Measurements from ENCODE around the gene SYAP1.
"Not testable (repeated sequence)": the region's sequence is repeated elsewhere in the genome, so short reads cannot be mapped to it uniquely, and the experiment has no call there.

SYAP1 gene

DNA sequence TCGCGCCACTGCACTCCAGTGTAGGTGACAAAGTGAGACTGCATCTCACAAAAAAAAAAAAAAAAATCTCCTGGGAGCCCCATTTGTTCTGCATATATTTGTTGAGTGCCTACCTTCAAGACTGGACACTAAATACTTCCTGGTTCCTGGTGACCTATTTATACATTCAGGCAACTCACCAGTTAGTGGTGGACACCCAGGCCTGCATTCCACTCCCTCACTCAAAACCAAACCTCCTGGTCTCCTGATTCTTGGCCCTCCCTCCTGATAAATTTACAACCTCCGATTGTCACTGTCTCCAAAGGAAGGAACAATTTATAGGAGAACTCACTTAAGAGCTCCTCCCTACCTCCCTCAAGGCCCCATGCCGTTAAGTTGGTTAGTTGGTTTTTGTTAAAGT is 3.1 kb downstream of the SYAP1 start:
- DNase-seq (ENCODE audit: low read depth in 3 of 3) = no peak

DNA sequence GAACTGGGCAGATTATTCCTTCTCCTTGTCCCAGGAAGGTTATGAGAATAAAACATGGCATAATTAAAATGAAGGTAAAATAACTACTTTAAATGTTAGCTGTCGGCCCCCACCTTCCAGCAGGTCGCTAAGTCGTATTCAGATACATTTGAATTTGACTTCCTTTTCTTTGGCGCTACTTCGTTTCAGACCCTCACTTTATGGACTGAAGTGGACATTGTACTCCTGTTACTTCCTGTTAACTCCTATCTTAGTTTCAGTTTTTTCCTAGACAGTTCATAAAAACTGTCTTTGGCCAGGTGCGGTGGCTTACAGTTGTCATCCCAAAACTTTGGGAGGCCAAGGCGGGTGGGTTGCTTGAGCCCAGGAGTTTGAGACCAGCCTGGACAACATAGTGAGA is 5.7 kb downstream of the SYAP1 start:
- DNase-seq (ENCODE audit: low read depth in 3 of 3) = no peak

DNA sequence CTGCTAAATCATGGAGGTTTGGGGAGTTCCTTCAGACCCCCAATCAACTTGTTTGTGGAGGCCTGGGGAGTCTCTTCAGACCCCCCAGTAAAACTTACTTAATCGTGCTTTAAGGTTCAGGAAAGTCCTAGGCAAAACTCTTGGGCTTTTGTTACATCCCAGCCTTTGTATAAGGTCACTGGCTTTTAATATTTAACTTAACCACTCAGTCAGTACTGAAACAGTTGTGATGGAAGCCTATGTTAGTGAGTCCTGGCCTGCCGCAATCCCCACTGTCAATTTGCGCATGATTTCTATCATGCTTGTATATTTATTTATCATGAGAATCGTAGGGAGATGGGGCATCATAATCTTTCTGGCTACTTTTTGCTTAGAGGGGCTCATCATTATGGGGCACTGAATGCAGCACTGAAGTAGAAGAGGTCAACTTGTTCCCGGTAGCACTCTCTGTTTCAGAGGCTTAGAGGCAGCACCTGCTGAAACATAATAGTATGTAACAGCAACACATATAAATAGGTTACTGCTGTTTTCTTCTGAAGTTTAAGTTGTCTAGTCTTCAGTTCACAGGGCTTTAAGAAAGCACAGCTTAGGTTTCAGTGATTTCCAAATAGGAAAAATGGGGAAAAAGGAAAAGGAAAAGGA is 7.1 kb downstream of the SYAP1 start:
- not testable (repeated sequence) for DNase-seq (ENCODE audit: low read depth in 3 of 3)

DNA sequence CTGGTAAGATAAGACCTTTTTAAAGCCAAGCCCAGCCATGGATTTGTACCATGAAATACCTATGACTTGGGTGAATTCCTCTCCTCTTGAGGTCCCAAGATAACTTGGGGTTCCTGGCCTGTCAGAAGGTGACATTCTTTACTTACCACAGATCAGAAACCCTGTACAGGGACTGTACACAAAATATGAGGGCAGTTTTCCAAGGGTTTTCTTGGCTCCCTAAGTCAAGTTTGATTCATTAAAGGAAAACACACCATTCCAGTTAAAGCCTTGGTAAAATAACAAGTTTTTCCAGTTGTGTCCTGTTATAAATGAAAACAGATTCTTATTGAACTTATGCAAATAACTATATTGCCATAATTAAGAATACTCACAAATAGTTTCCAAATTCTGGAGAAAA is 8.2 kb downstream of the SYAP1 start:
- DNase-seq (ENCODE audit: low read depth in 3 of 3) = no peak

DNA sequence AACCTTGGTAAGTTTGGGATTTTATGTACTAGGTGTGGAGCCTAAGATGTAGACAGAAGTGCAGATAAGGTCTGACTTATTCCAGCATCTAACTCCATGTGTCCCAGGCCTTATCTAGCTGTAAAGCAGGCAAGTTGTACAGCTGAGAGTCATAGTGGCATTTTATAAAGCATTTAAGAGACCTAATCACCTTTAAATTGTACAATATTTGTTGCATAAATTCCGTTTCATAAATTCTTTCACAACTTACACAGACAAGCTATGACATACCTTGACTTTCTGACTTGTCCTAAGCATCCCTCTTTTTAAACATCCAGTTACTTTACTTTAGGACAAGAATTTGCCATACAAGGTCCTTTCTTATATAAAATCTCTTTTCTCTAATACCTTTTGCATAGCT is 11.0 kb downstream of the SYAP1 start:
- DNase-seq (ENCODE audit: low read depth in 3 of 3) = no peak

DNA sequence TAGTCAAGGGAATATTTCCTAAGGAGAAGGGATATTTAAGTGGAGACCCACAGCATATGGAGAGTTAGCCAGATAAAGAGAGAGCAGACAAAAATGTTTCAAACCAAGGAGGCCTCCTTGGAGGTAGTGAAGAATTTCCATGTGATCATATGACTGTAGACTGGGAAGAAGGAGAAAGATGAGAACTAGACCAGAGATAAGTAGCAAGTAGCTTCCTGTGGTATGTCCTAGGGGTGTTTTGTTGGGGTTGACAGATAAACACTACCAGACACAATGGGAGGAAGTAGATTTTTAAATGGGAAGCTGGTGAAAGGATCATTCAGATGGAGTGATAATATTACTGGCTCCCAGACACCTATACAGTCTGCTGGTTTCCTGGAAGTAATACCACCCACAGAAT is 13.6 kb downstream of the SYAP1 start:
- no peak for DNase-seq (ENCODE audit: low read depth in 3 of 3)

DNA sequence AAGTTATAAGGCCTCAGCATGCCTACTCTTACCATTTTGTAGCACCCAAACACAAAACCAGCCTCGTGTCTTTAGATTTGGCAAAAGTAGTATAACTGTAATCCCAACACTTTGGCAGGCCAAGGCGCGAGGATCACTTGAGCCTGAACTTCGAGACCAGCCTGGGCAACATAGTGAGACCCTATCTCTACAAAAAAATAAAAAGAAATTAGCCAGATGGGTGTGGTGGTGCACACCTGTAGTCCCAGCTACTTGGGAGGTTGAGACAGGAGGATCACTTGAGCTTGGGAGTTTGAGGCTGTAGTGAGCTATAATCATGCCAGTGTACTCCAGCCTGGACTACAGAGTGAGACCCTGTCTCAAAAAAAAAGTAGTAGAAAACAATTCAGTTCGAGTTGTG is 17.6 kb downstream of the SYAP1 start:
- no peak for DNase-seq (ENCODE audit: low read depth in 3 of 3)

DNA sequence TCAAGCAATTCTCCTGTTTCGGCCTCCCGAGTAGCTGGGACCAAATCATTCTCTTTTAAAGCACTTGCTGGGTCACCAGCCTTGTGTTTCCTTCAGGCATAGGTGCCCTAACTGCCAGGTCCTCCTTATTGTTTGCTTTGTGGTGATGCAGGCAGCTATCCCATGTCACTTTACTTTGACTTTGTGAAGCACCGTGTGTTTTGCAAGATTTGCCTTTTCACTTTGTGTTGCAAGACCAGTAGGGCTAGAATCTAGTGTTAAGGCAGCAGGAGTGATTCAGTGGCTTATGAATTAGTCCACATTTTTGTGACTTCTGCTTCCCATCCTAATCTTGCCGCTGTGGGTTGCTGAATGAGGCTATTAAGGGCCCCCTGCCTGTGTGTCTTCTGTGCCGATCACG is 20.2 kb downstream of the SYAP1 start:
- DNase-seq (ENCODE audit: low read depth in 3 of 3) = no peak

DNA sequence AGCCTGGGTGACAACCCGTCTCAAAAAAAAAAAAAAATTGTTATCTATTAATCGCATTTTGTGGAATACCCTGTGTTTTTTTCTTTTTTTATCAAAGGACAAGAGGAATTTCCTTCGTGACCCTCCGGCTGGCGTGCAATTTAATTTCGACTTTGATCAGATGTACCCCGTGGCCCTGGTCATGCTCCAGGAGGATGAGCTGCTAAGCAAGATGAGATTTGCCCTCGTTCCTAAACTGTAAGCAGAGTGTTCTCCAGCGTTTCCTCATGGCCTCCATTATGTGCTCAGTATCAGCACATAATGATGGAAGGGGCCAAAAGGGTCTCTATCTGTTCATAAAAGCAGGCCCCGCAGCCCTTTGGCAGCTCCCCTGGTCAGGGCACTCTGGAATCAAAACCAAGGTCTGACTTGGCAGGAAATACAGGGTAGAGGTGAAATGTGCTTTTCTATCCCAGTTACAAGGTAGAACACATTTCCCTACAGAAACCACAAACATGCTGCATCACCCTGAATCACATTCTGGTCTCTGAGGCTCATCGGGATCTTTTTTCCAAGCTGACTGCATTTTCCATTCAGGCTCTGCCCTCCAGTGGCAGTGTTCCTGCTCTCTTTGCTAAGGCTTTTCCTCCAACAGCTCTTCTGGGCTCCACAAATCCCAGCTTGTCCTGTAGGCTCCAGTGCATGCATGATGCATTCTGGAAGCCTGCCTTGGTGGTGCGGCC is 24.4 kb downstream of the SYAP1 start:
- no peak for DNase-seq (ENCODE audit: low read depth in 3 of 3)

DNA sequence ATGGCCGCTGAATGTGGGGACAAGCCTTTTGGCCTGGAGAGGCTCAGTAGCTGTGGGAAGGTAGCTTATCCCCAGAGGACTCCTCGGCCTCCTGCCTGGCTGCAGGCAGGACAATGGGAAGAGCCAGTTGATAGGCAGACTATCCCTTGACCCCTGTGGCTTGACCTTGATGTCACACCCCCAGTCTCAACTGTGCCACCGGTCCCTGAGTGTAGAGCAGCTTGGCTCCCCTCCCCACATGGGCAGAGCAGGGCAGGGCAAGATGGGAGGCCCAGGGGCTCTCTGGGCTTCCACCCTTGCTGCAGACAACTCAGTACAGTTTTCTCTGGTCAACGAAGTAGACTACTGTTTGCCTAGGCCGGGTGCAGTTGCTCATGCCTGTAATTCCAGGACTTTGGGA is 25.7 kb downstream of the SYAP1 start:
- DNase-seq (ENCODE audit: low read depth in 3 of 3) = no peak

DNA sequence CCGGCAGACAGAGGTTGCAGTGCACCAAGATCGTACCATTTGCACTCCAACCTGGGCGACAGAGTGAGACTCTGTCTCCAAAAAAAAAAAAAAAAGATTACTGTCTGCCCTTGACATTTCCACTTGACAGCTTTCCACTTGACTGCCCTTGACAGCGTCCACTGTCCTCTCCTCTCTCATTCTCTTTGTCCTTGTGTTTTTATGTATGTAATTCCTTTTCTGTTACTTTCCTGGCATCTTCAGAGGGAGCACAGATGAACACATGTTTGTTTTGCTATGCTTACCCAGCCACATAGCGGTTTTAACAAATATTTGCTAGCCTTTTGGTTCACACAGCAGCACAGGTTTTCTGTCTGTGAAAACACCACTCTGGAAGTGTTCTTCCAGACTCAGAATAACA is 26.2 kb downstream of the SYAP1 start:
- DNase-seq (ENCODE audit: low read depth in 3 of 3) = no peak

DNA sequence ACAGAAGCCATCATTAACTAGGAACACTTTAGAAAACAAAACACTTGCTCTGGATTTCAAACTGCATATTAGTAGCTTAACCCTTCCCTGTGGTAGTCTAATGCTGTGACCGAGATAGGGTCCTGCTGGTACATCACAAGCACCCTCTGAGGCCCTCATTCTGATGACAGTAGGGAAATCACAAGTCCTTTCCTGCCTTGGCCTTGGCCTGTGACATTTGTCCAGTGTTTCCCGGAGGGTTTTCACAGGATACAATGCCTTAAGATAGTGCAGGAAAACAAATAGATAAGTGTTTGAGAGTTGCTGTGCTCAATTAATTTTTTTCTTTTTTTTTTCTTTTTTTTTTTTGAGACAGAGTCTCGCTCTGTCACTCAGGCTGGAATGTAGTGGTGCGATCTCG is 29.0 kb downstream of the SYAP1 start:
- DNase-seq (ENCODE audit: low read depth in 3 of 3) = no peak

DNA sequence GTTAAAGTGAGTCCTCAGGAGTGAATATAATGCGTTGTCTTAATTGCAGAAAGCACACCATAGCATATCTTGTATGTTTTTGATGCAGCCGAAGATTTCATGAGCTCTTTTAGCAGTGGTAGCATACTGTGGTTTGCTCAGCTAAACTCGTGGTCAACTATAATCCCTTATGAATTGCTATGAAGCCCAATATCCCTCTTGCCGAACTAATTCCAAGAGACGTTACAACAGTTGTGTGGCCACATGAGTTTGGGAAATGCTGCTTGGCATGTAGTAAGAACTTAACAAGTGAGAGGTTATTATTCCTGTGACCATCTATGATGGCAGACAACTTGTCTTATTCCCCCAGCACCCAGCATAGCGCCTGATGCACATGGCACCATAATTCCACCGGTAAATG is 30.7 kb downstream of the SYAP1 start:
- DNase-seq (ENCODE audit: low read depth in 3 of 3) = no peak

DNA sequence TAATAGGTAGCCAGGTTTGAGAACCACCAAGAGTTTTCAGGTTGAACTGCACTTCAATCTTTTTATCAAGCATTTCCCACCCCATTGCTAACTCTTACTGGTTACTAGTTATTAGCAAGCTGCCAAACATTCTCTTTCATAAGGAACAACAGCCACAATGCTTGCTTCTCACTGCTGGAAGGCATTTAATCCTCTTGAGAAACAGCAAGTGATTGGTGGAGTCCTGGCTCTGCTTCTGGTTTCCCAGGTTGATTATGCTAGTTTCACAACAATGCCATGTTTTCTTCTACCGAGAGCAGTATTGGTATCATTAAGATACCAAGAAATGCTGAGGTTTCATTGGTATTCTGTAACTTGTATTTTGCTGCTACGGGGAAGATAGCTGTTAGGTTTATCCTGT is 34.6 kb downstream of the SYAP1 start:
- DNase-seq (ENCODE audit: low read depth in 3 of 3) = no peak

DNA sequence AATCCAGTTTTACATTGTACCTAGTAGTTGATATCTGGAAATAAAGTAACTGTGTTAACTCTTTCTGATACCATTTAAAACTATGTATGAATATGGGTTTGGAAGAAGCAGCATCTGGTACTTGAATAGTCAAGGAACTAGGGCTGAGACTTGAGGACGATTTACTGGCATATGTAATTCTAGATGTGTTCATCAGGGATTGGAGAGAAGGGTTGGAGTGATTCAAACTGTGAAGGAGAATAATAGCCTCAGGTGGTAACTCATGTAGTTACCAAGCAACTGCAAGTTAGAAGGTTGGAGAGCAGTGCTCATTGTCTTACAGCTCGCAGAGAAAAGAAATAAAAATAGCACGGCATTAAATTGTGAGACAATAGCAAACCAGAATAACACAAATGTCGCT is 37.3 kb downstream of the SYAP1 start:
- DNase-seq (ENCODE audit: low read depth in 3 of 3) = no peak

DNA sequence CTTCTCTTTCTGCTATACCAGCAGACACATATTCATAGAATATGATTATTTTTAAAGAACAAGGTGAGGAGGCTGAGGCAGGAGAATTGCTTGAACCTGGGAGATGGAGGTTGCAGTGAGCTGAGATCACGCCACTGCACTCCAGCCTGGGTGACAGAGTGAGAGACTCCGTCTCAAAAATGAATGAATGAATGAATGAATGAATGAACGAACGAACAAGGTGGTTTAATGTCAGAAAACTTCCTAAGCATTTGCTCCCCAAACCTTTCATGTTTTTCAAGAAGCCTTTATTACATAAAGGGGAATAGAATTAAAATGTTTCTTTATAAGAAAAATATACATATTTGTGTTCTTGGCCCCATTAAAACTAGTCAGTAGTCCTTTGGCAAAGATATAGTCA is 42.1 kb downstream of the SYAP1 start:
- DNase-seq (ENCODE audit: low read depth in 3 of 3) = not testable (repeated sequence)

DNA sequence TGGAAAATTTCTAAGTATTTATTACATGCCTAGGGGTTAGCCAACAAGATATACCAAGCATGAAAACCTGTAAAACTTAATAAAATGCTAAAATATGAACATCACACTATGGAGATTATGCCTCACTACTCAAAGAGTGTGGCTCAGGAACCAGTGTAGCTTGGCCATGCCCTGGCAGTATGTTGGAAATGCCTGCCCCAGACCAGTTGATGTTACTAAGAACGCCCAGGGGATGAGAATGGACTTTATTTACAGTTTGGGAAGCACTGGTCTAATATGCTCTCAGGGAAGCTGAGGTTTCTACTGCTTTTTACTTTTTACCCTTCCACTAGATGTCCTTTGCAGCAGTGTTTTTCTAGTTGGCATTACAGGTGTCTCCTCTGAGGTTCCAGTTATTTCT is 43.2 kb downstream of the SYAP1 start:
- DNase-seq (ENCODE audit: low read depth in 3 of 3) = no peak

DNA sequence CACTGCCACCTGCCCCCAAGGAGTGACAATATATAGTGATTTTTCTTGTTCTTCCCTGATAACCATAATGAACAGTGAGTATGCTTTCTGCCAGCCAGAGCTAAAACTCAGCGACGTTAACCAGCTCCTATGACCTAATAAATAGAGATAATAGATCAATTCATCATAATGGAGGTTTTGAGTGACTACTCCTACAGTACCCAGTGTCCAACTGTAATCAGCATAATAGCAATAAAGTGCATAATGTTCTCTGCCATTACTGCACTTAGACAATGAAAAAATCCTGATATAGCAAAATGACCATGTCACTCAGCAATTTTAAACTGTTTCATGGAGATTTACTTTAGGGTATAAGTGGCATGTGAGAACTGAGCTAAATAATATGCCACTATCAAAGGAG is 46.2 kb downstream of the SYAP1 start:
- DNase-seq (ENCODE audit: low read depth in 3 of 3) = no peak

DNA sequence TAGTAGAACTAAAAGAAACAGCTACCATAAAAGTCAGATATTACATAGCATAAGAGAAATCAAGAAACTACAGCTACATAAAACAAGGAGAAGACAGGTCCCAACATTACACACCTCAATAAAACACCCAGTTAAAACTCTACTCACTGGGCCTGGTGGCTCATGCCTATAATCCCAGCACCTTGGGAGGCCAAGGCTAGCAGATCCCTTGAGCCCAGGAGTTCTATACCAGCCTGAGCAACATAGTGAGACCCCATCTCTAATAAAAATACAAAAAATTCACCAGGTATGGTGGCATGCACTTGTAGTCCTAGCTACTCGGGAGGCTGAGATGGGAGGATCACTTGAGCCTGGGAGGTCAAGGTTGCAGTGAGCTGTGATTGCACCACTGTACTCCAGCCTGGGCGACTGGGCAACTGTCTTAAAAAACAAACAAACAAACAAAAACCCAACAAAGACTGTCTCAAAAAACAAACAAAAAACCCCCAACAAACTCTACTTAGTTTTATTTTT is 51.6 kb downstream of the SYAP1 start:
- no peak for DNase-seq (ENCODE audit: low read depth in 3 of 3)

DNA sequence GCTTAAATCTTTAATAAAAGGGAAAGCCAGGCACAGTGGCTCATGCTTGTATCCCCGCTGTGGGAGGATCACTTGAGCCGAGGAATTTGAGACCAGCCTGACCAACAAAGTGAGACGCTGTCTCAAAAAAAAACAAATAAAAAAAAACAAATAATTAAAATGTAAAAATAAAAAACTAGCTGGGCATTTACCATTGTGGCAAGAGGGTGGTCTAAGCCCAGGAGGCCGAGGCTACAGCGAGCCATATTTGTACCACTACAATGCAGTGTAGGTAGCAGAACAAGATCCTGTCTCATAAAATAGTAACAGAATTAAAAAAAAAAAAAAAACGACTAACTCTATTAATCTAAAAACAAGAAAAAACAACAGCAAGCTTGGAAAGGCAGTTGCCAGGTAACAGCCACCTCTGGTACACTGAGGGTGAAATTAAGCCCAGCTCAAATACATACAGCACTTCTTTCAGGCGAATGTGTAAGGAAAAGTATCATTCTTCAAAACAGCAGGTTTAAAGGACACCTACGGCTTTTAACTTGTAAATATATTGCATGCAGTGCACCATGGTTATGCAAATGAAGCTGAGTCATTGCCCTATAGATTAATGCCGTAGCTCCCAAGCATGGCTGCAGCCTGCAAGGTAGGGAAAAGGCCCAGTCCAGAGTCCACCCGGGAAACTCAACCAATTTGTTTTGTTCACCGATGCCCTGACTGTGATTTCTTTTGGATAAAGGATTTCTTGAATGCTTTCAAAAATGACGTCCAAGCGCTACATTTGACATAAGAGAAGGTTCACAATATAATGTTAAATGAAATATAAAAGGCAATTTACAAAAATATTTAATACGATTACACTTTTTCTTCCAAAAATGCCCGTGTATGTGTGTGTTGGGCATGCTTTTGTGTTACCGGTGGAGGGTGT is 52.3 kb downstream of the SYAP1 start:
- no peak for DNase-seq (ENCODE audit: low read depth in 3 of 3)

DNA sequence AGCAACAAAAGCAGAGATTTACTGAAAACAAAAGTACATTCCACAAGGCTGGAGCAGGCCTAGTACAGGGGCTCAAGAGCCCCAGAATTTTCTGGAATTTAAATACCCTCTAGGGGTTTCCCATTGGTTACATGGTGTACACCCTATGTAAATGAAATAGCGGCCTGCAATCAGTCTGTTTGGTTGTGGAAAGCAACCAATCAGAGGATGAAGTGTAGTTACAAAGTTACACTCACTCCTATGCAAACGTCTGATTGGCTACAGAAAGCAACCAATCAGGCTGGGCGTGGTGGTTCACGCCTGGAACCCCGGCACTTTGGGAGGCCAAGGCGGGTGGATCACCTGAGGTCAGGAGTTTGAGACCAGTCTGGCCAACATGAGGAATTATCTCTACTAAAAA is 53.0 kb downstream of the SYAP1 start:
- DNase-seq (ENCODE audit: low read depth in 3 of 3) = no peak

DNA sequence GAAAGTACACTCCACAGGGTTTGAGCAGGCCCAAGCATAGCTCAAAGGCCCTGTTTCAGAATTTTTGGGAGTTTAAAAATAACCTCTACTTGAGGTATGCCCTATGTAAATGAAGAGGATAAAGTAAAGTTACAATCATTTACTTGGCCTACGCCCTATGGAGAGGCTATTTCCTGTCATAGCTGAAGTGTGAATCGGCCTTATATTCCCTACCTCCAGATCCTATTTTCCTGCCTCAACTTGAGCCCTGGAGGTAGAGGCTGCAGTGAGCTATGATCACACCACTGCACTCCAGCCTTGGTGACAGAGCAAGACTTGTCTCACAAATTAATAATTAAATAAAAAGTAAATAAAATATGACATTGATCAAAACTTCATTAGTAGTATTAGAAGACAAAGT is 55.3 kb downstream of the SYAP1 start:
- no peak for DNase-seq (ENCODE audit: low read depth in 3 of 3)

DNA sequence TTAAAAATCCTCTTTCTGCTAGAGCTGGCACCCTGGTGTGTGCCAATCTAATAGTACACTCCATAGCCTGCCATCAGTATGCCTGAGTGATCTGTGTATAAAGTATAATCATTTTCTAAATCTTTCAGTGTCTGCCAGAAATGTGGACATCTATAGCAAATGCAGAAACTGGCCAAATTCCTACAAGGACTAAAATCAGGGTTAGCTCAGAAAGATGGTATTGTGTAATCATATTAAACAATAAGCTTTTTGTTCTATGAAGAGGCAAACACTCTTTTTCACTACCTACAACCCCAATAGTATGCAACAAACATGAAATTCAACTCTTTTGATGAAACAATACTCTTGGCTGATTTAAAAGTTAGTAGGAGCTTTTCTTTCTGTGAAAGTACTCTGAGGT is 59.1 kb downstream of the SYAP1 start:
- no peak for DNase-seq (ENCODE audit: low read depth in 3 of 3)
